ENCODE data around the gene MPST.

MPST gene

GRCh38 chr22:37017356-37017755 lies 2.2 kb upstream of the MPST start:
- Histone ChIP-seq H2AFZ (ENCODE audit: low read depth) (no peak overlapping the region), H3K4me1 (ENCODE audit: low read depth, poor library complexity, severe bottlenecking) (peaks cover 17% of the 10 kb centered on the region), H3K27ac (no peak overlapping the region), H3K4me3 (IDR thresholded peaks at IDR 0.05; ENCODE audit: insufficient read depth, low read depth, low read length) (no peak overlapping the region), H4K20me1 (ENCODE audit: insufficient read depth) (no peaks in the 10 kb centered on the region), H3K4me2 (no peak overlapping the region), H3K79me2 (ENCODE audit: insufficient read depth, low read depth) (no peaks in the 10 kb centered on the region), H3K36me3 (ENCODE audit: insufficient read depth) (no peaks in the 10 kb centered on the region), H3K9ac (no peak overlapping the region), H3K27me3 (ENCODE audit: insufficient read depth, low read depth) (no peaks in the 10 kb centered on the region)
- TF ChIP-seq, protein P1, sequence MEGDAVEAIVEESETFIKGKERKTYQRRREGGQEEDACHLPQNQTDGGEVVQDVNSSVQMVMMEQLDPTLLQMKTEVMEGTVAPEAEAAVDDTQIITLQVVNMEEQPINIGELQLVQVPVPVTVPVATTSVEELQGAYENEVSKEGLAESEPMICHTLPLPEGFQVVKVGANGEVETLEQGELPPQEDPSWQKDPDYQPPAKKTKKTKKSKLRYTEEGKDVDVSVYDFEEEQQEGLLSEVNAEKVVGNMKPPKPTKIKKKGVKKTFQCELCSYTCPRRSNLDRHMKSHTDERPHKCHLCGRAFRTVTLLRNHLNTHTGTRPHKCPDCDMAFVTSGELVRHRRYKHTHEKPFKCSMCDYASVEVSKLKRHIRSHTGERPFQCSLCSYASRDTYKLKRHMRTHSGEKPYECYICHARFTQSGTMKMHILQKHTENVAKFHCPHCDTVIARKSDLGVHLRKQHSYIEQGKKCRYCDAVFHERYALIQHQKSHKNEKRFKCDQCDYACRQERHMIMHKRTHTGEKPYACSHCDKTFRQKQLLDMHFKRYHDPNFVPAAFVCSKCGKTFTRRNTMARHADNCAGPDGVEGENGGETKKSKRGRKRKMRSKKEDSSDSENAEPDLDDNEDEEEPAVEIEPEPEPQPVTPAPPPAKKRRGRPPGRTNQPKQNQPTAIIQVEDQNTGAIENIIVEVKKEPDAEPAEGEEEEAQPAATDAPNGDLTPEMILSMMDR (conservative IDR thresholded peaks at IDR 0.05; ENCODE audit: low read depth, low read length) = no peak

GRCh38 chr22:37018086-37018814 lies 1.3 kb upstream of the MPST start:
- H3K4me1 ChIP-seq (ENCODE audit: low read depth, poor library complexity, severe bottlenecking) = peaks cover 17% of the 10 kb centered on the region
- no peaks in the 10 kb centered on the region for H4K20me1 ChIP-seq (ENCODE audit: insufficient read depth)
- H3K27me3 ChIP-seq (ENCODE audit: insufficient read depth, low read depth) = no peaks in the 10 kb centered on the region
- H3K4me2 ChIP-seq = peak overlapping the region; percentile 48; the same call in 1 of the 2 replicates
- H3K27ac ChIP-seq = no peak overlapping the region
- no peak overlapping the region for H3K4me3 ChIP-seq (IDR thresholded peaks at IDR 0.05; ENCODE audit: insufficient read depth, low read depth, low read length)
- no peak overlapping the region for H2AFZ ChIP-seq (ENCODE audit: low read depth)
- no peak overlapping the region for H3K9ac ChIP-seq
- TF ChIP-seq, protein P1 (conservative IDR thresholded peaks at IDR 0.05; ENCODE audit: low read depth, low read length) = no peak
- H3K79me2 ChIP-seq (ENCODE audit: insufficient read depth, low read depth) = no peaks in the 10 kb centered on the region
- no peaks in the 10 kb centered on the region for H3K36me3 ChIP-seq (ENCODE audit: insufficient read depth)

DNA sequence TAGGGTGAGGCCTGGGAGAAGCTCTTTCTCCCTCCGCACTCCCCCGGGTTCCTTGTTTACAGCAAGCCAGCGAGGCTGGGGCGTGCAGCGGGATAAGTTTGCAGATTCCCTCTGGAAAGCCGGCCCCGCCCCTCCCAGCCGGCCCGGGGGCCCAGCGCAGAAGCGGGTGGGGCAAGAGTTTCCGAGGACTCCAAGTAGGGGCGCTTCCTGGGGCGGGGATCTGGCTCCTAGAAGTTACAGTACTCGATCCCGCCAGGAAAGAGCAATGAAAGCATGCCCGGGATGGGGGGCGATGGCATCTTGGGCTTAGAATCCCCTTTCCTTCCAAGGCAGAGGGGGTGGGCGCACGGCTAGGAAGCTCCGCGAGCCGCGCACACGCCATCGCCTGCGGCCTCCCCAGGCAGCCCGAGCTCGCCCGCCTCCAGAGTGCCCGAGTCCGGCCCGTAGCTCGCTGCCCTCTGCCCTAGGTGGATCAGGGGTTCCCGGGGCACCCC lies 680 bp upstream of the MPST start:
- Histone ChIP-seq H3K4me3 (IDR thresholded peaks at IDR 0.05; ENCODE audit: insufficient read depth, low read depth, low read length) (no peak overlapping the region), H3K4me1 (ENCODE audit: low read depth, poor library complexity, severe bottlenecking) (peaks cover 17% of the 10 kb centered on the region), H3K36me3 (ENCODE audit: insufficient read depth) (no peaks in the 10 kb centered on the region), H3K79me2 (ENCODE audit: insufficient read depth, low read depth) (no peaks in the 10 kb centered on the region), H2AFZ (ENCODE audit: low read depth) (peak overlapping the region; percentile 68; the same call in 1 of the 2 replicates), H3K27me3 (ENCODE audit: insufficient read depth, low read depth) (no peaks in the 10 kb centered on the region), H3K27ac (no peak overlapping the region), H4K20me1 (ENCODE audit: insufficient read depth) (no peaks in the 10 kb centered on the region), H3K4me2 (peak overlapping the region; percentile 48; the same call in 1 of the 2 replicates), H3K9ac (peak overlapping the region; percentile 60; the same call in 1 of the 2 replicates)
- TF ChIP-seq, protein P1 (conservative IDR thresholded peaks at IDR 0.05; ENCODE audit: low read depth, low read length) = no peak

DNA sequence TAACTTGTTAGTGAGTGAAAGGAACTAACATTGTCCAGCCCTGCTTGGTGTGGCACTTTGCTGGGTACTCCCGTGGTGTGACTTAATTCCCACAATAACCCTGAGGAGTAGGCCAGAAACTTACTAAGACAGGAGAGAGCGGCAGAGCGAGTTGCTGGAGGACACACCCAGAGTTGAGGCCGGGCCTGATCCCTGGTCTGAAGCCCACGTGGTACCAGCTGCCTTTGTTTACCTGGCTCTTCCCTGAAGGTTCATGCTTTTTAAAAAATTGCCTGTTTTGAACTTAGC lies 594 bp downstream of the MPST start:
- peak overlapping the region; percentile 68 for H2AFZ ChIP-seq (ENCODE audit: low read depth)
- no peaks in the 10 kb centered on the region for H3K79me2 ChIP-seq (ENCODE audit: insufficient read depth, low read depth)
- H3K4me2 ChIP-seq = peak overlapping the region; percentile 62
- peak overlapping the region; percentile 60; the same call in 1 of the 2 replicates for H3K9ac ChIP-seq
- H4K20me1 ChIP-seq (ENCODE audit: insufficient read depth) = no peaks in the 10 kb centered on the region
- no peaks in the 10 kb centered on the region for H3K27me3 ChIP-seq (ENCODE audit: insufficient read depth, low read depth)
- no peak overlapping the region for H3K4me3 ChIP-seq (IDR thresholded peaks at IDR 0.05; ENCODE audit: insufficient read depth, low read depth, low read length)
- TF ChIP-seq, protein P1 (conservative IDR thresholded peaks at IDR 0.05; ENCODE audit: low read depth, low read length) = no peak
- peaks cover 17% of the 10 kb centered on the region for H3K4me1 ChIP-seq (ENCODE audit: low read depth, poor library complexity, severe bottlenecking)
- H3K36me3 ChIP-seq (ENCODE audit: insufficient read depth) = no peaks in the 10 kb centered on the region
- H3K27ac ChIP-seq = 0 out of 2 replicates have a peak overlapping the region, but pooled peaks have one; percentile 2

Data from KMS-11 (cell line).